ENCODE data around the gene HCFC1.

The HCFC1 gene

GRCh38 chrX:153937056-153937455 is 34.6 kb downstream of the HCFC1 start:
- no peak for DNase-seq

DNA sequence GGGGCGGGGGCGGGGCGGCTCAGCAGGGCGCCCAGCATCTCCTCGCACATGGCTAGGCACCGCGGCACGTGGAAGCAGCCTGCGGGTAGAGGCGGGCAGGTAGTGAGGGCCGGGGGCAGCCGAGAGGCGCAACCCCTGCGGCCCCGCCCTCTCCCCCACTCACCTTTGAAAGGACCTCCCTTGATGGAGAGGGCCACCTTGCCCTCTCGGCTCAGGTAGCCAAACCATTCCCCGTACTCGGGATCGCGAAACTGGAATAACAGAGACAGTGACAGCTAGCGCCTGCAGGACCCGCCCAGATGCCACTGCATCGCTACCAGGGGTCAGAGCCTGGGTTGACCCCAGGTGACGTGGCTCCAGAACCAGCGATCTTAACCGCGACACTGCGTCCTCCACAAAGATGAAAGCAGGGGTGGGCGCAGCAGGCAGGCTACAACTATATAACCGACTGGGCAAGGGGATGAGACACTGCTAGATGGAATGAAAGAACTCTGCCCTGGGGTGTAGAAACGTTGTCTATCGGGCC is 36.2 kb downstream of the HCFC1 start:
- no peak for DNase-seq

- DNase-seq, result peak; percentile 82
Measured at GRCh38 chrX:153934762-153935325, 36.8 kb downstream of the HCFC1 start, which contains the start of gene NAA10. TSS of gene NAA10 (minus strand) at chrX:153935037. CDS start at chrX:153934904, 133 bp downstream.

- no peak for DNase-seq
Measured at GRCh38 chrX:153934148-153934761, 37.4 kb downstream of the HCFC1 start.

DNA sequence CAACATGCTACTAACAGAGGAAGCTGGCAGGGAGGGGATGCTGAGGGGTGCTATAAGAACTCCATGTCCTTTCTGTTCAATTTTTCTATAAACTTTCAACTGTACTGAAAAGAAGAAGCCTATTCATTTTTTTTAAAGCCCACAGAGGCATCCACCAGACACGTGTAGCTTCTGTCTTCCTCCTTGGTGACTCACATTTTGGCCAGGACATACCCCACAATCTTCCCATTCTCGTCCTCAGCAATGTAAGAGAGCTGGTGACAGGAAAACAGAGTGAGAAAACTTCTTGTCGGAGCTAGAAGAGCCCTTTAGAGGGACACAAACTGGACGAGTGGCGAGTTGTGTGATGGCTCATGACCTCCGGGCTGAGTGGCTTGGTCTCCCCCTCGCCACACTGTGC is 37.9 kb downstream of the HCFC1 start:
- DNase-seq, result no peak

- no peak for DNase-seq
Measured at GRCh38 chrX:153932220-153932915, 39.2 kb downstream of the HCFC1 start.

DNA sequence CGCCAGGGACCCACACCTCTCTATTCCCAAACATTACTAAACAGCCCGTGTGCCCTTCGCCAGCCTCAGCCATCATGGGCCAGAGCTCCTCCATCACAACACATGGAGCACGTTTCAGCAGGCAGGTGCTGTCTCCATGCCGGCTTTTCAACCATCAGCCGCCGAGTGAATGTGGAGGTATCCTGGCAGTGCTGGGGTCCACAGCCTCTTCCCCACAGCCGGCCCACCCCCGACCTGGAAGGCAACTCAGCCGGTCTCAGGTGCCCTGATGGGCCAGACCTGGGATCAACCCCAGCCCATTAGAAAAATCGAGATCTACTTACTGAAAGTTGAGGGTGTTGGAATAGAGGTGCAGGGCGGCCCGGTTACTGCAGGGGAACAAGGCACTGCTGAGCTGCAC is 39.9 kb downstream of the HCFC1 start:
- no peak for DNase-seq

DNA sequence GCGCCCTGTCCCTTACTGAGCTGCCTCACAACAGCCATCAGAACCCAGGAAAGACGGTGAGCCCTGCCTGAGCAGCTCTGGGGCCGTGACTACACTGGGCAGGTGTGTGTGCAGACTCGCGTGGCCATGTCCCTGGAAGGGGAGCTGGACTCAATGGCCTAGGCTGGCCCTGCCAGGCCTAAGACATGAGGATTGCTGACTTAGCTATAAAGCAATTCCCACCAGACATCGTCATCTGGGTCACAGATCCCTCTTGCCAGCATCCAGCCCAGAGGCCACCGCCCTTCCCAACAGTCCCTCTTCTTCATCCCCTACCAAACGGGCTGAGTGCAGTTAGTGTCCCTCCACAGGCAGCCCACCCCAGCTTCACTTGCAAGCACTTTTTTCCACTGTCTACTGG is 40.5 kb downstream of the HCFC1 start:
- no peak for DNase-seq

DNA sequence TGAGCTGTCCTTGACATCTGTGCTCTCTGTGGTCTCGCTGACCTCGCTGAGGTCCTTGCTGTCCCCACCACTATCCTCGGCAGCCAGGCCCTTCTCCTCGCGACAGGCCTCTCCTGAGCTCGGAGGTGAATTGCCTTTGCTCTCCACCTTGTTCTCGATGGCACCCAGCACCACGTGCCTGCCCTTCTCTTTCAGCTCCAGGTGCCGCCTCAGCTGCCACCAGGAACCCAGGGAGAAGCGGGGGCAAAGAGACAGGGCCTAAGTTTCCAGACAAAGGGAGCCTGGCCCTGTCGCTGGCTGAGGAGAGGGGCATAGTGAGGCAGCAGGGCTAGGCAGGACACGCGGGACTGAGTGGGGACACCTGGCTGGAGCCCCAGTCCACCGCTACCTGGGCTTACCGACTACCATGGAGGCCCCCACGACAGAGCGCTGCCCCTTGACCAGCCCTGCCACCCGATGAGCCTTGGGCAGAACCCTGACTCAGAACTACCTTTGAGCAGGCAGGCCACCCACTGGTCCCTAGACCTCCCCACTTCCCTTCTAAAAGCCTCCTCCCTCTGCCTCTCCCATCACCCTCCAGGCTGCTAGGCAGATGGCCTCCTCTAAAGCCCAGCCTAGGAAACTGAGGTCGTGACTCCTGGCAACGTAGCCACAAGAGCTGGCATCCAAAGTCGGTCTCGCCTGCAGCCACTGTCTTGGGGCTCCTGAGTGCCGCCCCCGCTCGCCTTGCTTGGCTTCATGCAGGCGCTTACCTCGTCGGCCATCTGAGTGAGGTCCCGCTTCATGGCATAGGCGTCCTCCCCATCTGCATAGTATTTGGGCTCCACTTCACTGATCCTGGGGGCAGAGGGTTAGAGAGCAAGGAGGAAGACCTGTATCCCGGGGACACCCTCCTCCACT is 41.4 kb downstream of the HCFC1 start:
- no peak for DNase-seq

- DNase-seq, result no peak
Measured at GRCh38 chrX:153929576-153929975, 42.0 kb downstream of the HCFC1 start.

- no peak for DNase-seq
Measured at GRCh38 chrX:153928846-153929245, 42.8 kb downstream of the HCFC1 start.

GRCh38 chrX:153927922-153928760 is 43.5 kb downstream of the HCFC1 start:
- DNase-seq, result peak; percentile 98

- no peak for DNase-seq
Measured at GRCh38 chrX:153927672-153927921, 44.0 kb downstream of the HCFC1 start.

DNA sequence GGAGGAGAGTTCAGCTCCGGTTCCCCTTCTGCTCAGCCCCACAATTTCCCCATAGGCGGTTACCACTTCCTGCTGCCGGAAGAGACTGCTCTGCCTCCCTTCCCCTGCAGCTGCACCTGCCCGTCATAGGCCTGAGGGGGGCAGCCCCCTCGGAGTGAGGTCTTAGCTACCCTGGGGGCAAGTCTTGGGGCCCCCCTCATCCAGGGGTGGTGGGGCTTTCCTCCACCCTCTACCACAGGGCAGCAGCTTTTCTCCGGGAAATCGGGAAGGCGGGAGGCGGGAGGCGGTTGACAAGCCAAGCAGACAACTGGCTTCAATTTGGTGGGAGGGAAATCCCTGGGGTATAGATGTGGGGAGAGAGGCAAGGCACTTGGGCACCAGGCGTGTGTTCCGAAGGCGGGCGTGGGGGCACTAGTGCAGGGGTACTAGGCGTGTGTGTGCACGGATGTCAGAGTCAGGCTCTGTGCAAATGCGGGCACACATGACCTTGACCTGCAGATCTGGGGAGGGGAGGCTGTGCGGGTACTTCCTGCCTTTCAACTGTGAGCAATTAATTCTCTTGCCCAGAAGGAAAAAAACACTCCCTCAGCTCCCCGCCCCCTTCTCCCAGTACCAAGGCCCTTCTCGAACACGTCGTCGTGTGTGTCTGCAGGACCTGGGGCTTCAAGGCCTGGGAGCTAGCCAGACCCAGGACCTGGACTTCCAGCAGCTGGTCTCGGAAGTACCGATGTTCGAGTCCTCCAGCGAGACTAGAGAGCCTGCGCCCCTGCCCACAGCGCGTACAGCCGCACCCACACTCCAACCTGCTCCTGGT is 44.6 kb downstream of the HCFC1 start:
- peak; percentile 56 for DNase-seq

- no peak for DNase-seq
Measured at GRCh38 chrX:153926552-153926857, 45.1 kb downstream of the HCFC1 start.

DNA sequence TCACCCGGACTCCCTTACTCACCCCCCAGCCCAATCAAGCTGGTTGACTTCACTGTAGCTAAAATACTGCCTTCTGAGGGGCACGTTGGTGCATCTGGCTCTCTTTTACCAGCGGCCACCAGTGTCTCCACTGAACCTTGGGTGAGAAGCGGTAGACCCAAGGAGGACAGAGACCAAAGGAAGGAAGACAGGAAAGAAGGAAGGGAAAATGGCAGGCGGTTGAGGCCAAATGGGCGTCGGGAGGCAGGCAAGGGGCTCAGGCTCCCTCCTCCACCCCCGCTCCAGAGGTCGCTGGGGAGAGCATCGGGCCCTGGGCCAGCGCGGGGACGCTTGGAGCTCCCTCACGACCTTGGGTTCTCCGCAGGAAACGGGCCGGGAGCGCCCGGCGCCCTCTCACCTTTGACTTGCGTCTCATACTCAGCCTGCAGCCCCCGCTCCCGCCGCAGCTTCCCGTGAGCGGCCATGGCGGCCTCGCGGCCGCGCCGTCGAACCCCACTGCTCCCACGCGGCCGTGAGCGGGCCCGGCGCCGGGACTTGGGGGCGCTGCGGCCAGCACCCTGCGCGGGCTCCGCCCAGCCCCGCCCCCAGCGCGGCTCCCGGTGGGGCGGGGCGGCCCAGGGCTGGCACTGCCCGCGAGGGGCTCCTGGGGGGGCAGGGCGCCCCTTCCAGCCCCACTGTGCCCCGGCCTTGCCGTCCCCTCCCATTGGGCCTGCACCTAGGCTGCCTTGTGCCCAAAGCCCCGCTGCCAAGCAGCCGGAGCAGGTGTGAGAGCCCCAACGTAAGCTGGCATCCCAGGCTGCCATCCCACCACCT is 45.7 kb downstream of the HCFC1 start, which contains the start of gene ARHGAP4:
TSS of gene ARHGAP4 (minus strand) at position 526 of the 813 bp plus-strand sequence. CDS start at position 464, 62 bp downstream.
- DNase-seq, result no peak

GRCh38 chrX:153925387-153925738 is 46.3 kb downstream of the HCFC1 start:
- DNase-seq, result no peak

GRCh38 chrX:153924149-153924861 is 47.3 kb downstream of the HCFC1 start:
- peak; percentile 38 for DNase-seq

DNA sequence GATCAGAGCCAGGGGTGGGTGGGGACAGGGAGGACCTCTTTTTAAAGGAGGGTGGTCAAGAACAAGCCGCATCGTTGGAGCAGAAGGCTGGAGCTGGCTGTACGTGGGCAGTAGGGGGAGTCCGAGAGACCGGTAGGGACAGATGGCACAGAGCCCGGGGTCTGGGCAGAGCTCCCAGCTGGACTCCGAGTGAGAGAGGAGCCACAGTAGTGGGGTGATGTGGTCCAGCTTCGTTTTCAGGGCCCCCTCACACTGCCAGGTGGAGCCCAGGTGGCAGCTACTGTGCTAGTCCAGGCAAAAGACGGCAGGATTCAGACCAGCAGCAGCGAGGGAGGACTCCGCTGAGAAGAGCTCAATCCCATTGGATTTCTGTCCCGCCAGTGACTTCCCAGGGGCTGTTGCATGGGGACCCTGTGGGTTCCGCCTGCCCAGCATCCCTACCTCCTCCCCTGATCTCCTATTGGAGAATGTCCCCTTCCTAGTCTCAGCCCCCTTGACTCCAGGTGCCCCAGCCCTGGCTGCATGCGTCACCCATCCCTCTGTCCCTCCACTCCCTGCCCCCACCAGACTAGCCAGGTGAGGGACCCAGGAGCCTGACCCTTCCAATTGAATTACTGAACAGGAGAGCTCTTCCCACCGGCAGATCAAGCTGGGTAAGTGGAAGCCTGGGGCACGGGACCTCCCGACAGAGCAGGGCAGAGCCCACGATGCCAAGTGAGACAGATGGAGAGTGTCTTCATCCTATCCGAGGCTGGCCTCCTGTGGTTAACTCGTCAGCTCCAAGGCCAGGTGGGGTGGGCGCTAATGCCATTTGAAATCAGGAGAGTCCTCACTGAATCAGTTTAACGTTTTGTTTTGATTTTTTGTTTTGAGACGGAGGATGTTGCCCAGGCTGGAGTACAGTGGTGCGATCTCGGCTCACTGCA is 48.4 kb downstream of the HCFC1 start:
- DNase-seq, result peak; percentile 26

Data from NCI-H345 (cell line).